Fibroblast of lung (primary cell): ENCODE results near the gene EML4. TPM values are rescaled to one million over a fixed set of nuclear protein-coding genes. Genes with fewer than 3 reads are reported as not detected.

Experiments
- DNase-seq, 2 donors: peaks; one replicate each; pipeline versions ENCODE4 v3.0.0 to v3.0.0-alpha.2; 2010; ENCODE audit warnings: low read depth in 2 of 2
- H2AFZ ChIP-seq: 2 replicates; pipeline ENCODE4 v1.5.1; 2012; ENCODE audit warnings: low read length, control low read depth, inconsistent platforms
- H3K27ac ChIP-seq: 2 replicates; pipeline ENCODE4 v1.5.1; 2011; ENCODE audit warnings: low read length, control low read depth; ENCODE audit not compliant: insufficient read depth
- H3K27me3 ChIP-seq: 2 replicates; pipeline ENCODE4 v1.5.1; 2011; ENCODE audit warnings: mild to moderate bottlenecking, low read length; ENCODE audit not compliant: control insufficient read depth, insufficient read depth
- H3K36me3 ChIP-seq: 2 replicates; pipeline ENCODE4 v1.5.1; 2011; ENCODE audit warnings: low read length; ENCODE audit not compliant: control insufficient read depth, insufficient read depth
- H3K4me1 ChIP-seq: 2 replicates; pipeline ENCODE4 v1.5.1; 2011; ENCODE audit warnings: low read length; ENCODE audit not compliant: control insufficient read depth, insufficient read depth; ENCODE audit errors: extremely low read depth
- H3K4me2 ChIP-seq: 2 replicates; pipeline ENCODE4 v1.5.1; 2011; ENCODE audit warnings: low read length, control low read depth; ENCODE audit not compliant: insufficient read depth; ENCODE audit errors: extremely low read depth
- H3K4me3 ChIP-seq, 4 experiments: fragments of 200-600 bp in 1 of 4; sonication (generic) in 1 of 4; replicated peaks in 1 of 4; 2 replicates each; pipeline ENCODE4 v1.5.1; 2011 to 2016; ENCODE audit warnings: low read length in 4 of 4, low read depth in 3 of 4, mild to moderate bottlenecking in 3 of 4, control low read depth in 2 of 4, inconsistent platforms in 1 of 4, mixed read lengths in 1 of 4; ENCODE audit not compliant: insufficient read depth in 1 of 4; ENCODE audit errors: control extremely low read depth in 1 of 4
- H3K79me2 ChIP-seq: 2 replicates; pipeline ENCODE4 v1.5.1; 2012; ENCODE audit warnings: mild to moderate bottlenecking, low read length, inconsistent platforms; ENCODE audit not compliant: control insufficient read depth, insufficient read depth
- H3K9ac ChIP-seq: 2 replicates; pipeline ENCODE4 v1.5.1; 2011; ENCODE audit warnings: mild to moderate bottlenecking, low read length, control low read depth; ENCODE audit not compliant: insufficient read depth
- H3K9me3 ChIP-seq: 2 replicates; pipeline ENCODE4 v1.5.1; 2012; ENCODE audit warnings: low read depth, low read length; ENCODE audit not compliant: control insufficient read depth, insufficient read depth
- H4K20me1 ChIP-seq: 2 replicates; pipeline ENCODE4 v1.5.1; 2011; ENCODE audit warnings: low read length; ENCODE audit not compliant: control insufficient read depth, insufficient read depth; ENCODE audit errors: extremely low read depth
- CTCF ChIP-seq, 2 donors: IDR thresholded peaks in 1 of 2; conservative IDR thresholded peaks in 1 of 2; 1 replicate in 1 of 2; 2 replicates in 1 of 2; pipeline ENCODE4 v1.5.1; 2011 to 2012; ENCODE audit warnings: low read length in 2 of 2, control low read depth in 1 of 2, inconsistent platforms in 1 of 2, low read depth in 1 of 2, mild to moderate bottlenecking in 1 of 2
- EZH2 ChIP-seq: IDR thresholded peaks from 2 replicates; pipeline ENCODE4 v1.5.1; 2012; ENCODE audit warnings: low read length, control low read depth, mild to moderate bottlenecking; ENCODE audit errors: missing control alignments
- polyA plus RNA-seq, 2 donors: library from polyadenylated mRNA; depleted of rRNA in 1 of 2; stranded (reverse) in 1 of 2; unstranded in 1 of 2; fragments of >200 nt; gene quantifications; 2 replicates each; pipeline ENCODE4 v1.2.1, GENCODE V29; 2011 to 2012; ENCODE audit warnings: missing spikeins in 1 of 2
- total RNA-seq: library from RNA; depleted of rRNA; stranded (reverse); fragments of >200 nt; gene quantifications from 2 replicates; pipeline ENCODE4 v1.2.1, GENCODE V29; 2014

Gene EML4
- total and polyA plus RNA-seq, 2 donors (not counting 1 experiment from before 2014, with no cell fraction given) = 49.5 to 62.7 TPM

- Histone ChIP-seq H3K36me3 (no peaks in the 10 kb centered on the region), H3K4me1 (peaks cover 3% of the 10 kb centered on the region), H3K9me3 (no peaks in the 10 kb centered on the region), H4K20me1 (no peaks in the 10 kb centered on the region), H3K9ac (no peak overlapping the region), H3K27me3 (no peaks in the 10 kb centered on the region), H3K79me2 (peaks cover 30% of the 10 kb centered on the region), H3K4me2 (no peak overlapping the region), H3K27ac (no peak overlapping the region), H2AFZ (no peak overlapping the region), H3K4me3 (no peak overlapping the region)
- peak in 1 of 2 donors; percentile 21 for DNase-seq
- TF ChIP-seq CTCF (conservative IDR thresholded peaks at IDR 0.05 in 1 of 2, IDR thresholded peaks at IDR 0.05 in 1 of 2; ENCODE audit: low read depth in 1 of 2, low read length in 2 of 2) (no peak), EZH2 (no peak)
Observed at GRCh38 chr2:42217307-42217706, 48.2 kb downstream of the EML4 start.

- Histone ChIP-seq H3K4me3 (no peak overlapping the region), H3K36me3 (no peaks in the 10 kb centered on the region), H3K9ac (no peak overlapping the region), H3K9me3 (no peaks in the 10 kb centered on the region), H4K20me1 (no peaks in the 10 kb centered on the region), H3K4me2 (no peak overlapping the region), H3K79me2 (peaks cover 31% of the 10 kb centered on the region), H3K4me1 (peaks cover 6% of the 10 kb centered on the region), H3K27me3 (no peaks in the 10 kb centered on the region), H3K27ac (no peak overlapping the region), H2AFZ (no peak overlapping the region)
- TF ChIP-seq EZH2 (no peak), CTCF (conservative IDR thresholded peaks at IDR 0.05 in 1 of 2, IDR thresholded peaks at IDR 0.05 in 1 of 2; ENCODE audit: low read depth in 1 of 2, low read length in 2 of 2) (no peak)
- no peak for DNase-seq
Observed at GRCh38 chr2:42217914-42218313, 48.8 kb downstream of the EML4 start.

- peaks cover 6% of the 10 kb centered on the region for H3K4me1 ChIP-seq
- TF ChIP-seq EZH2 (no peak), CTCF (conservative IDR thresholded peaks at IDR 0.05 in 1 of 2, IDR thresholded peaks at IDR 0.05 in 1 of 2; ENCODE audit: low read depth in 1 of 2, low read length in 2 of 2) (no peak)
- no peaks in the 10 kb centered on the region for H3K36me3 ChIP-seq
- H3K27ac ChIP-seq = no peak overlapping the region
- no peaks in the 10 kb centered on the region for H3K9me3 ChIP-seq
- H4K20me1 ChIP-seq = no peaks in the 10 kb centered on the region
- H3K27me3 ChIP-seq = no peaks in the 10 kb centered on the region
- H3K9ac ChIP-seq = no peak overlapping the region
- H3K4me2 ChIP-seq = no peak overlapping the region
- H3K4me3 ChIP-seq = no peak overlapping the region
- peaks cover 31% of the 10 kb centered on the region for H3K79me2 ChIP-seq
- DNase-seq = no peak
- H2AFZ ChIP-seq = no peak overlapping the region
Observed at GRCh38 chr2:42218712-42219111, 49.6 kb downstream of the EML4 start.
